ENCODE results near the gene ARHGAP4.

Gene ARHGAP4

DNA sequence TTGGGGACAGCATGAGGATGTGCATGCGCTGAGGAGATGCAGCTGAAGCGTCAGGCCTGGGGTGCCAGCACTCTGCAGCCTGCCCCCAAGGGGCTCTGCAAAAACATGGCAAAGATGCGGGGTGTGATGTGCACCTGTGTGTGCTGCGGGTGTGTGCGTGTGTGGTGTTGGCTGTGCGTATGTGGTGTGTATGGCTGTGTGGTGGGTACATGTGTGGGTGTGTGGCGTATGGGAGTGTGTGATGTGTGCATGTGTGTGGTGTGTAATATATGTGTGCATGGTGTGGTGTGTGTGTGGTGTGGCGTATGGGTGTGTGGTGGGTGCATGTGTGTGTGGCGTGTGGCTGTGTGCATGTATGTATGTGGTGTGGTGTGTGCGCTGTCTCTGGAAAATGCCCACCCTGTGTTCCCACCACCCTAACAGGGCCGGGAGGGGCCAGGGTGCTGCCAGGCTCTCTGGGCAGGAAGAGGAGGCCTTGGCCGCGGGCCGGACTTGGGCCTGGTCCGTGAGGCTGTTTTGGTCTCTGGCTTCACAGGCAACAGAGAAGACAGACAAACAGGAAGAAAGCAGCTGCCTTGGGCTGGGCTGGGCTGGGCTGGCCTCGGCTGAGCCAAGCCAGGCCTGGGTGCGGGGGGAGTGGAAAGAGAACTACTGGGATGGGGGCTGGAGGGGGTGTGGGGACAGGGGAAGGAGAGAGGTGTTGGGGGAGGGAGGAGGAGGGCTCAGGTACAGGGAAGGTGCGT lies 22.7 kb downstream of the ARHGAP4 start:
- no peak for DNase-seq

DNA sequence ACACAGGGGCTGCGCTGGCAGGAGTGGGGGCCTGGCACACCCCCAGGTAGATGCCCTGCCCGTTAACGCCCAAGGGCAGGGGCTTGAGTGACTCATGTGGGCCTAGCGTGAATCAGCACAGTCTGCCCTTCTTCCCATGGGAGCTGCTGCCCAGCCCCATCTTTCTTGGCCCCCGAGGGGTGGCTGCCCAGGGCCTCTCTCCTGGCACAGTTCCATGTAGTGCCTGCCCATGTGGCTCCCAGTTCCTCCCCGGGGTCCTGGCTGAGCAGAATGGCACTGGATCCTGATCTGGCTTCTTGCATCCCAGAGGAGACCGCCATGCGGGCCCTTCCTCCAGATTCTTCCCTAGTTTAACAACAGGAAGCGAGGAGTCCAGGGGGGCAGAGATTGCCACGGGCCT lies 23.7 kb downstream of the ARHGAP4 start:
- DNase-seq, result no peak

DNA sequence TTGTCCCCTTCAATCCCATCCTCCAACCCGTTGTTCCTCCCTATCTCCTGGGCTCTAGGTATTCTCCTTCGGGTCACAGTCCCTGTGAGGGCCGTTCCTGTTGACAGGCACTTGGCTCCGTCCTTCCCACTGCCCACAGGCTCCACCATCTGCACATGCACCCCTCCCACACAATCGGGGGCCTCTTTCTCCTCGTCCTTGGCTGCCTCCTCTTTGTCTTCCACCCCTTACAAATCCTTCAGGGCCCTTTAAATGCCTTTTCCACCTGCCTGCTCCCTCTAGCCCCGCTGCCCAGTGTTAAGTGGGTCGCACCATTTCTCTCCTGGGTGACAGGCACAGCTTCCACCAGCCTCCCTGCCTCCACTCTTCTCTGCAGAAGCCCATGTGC lies 24.3 kb downstream of the ARHGAP4 start:
- no peak for DNase-seq

DNA sequence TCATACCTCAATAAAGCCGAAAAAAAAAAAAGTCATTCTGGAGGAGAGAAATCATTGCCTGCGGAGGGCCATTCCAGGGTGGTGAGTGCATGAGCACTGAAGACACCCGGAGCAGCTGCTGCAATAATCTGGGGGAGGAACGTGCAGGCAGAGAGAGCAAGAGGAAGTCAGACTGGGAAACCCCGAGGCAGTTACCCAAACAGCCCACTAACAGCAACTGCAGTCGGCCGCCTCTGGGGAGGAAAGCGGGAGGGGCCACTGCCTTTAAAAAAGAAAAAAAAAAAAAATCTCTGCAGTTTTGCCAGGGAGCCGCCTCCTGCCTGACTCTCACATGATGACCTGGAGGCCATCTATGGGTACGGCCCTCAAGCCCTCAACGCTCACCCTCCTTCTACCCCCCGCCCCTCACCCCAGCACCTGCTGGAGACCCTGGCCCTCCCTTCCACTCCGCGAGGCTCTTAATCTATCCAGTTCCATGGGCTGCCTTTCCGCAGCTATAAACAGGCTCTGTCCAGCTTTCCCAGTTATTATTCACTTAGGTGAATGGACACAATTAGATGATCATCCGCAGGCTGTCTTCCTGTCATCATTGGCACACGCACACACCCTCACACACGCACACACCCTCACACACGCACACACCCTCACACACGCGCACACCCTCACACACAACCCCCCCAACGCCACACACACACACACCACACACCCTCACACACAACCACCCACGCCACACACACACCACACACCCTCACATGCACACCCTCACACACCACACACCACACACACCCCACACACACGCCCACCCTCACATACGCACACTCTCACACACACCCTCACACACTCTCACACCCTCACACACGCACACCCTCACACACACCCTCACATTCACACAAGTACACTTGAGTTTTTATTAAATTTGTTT lies 25.0 kb downstream of the ARHGAP4 start:
- DNase-seq, result peak; percentile 12 to 83

DNA sequence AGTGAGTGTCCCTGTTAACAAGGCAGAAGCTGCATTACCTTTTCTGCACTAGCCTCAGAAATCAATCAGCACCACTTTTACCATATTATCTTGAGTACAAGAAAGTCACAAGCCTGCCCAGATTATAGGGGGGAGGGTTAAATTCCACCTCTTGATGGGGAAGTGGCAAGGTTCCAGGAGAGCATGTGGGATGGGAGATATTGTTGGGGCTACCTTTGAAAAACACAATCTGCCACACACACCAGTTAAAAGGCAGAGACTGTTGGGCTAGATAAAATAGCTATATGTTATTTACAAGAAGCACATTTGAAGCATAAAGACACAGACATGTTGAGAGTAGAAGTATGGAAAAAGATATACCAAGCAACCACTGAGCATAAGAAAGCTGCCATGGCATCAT lies 28.2 kb downstream of the ARHGAP4 start:
- no peak for DNase-seq

DNA sequence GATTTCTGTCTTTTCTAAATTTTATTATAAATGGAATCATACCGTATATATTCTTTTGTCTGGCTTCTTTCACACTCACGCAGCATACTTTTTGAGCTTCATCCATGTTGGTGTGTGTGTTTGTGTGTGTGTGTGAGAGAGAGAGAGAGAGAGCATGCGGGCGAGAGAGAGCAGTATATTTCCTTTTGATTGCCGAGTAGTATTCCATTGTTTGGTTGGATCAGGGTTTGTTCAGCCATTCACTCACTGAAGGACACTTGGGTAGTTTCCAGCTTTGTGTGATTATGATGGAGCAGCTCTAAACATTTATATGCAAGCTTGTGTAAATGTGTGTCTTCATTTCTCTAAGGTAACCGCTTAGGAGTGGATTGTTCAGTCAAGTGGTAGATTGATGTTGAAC lies 36.9 kb downstream of the ARHGAP4 start:
- no peak for DNase-seq

DNA sequence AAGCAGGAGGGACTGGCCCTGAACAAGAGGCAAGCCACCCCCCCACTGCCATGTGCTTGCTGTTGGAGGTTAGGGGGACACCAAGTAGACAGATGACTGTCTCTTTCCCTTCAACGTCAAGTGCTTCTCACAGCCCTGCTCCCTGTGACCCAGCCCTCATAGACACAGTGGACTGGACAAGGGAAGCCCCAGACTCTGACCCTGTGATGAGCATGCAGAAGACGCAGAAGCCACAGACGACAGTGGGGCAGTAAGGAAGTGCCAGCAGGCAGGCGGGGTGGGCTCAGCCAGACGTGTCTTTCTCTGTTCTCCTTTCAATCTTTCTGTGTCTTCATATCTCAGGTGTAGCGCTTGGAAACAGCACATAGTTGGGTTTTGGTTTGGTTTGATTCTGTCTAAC lies 37.7 kb downstream of the ARHGAP4 start:
- DNase-seq, result no peak

DNA sequence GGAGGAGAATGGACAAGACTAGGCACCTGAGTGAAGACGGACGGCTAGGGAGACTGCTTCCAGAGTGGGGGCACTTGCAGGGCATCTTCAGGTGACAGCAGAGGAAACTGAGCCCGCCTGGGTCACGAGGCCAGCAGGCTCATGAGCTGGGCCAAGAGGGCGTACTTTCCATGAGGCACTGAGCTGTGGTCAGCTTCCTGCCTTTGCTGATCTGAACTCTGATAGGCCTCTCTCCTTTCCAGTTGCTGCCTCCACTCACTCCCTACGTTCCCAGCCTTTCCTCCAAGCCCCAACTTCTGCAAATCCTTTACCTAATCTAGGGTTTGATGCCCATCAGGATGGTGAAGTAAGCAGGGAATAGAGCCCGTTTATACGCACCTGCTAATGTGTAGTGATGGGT lies 38.7 kb downstream of the ARHGAP4 start:
- no peak for DNase-seq

DNA sequence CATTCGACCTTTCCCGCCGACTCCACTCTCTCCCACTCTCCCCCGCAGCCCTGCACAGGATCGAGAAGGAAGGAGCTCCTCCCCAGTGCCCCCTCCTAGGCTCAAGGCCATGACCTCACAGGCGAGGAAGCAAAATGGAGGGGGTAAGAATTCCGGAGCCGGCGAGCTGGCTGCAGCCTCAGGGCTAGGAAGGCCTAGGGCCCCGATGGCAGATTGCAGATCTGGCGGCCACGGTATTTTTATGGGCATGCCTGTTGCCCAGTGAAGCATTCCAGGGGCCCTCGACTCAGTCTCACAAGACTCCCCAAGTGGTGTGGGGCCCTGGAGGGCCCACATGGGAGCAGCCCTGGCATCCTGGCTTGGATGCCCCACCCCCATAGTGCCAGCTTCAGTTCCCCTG lies 39.1 kb downstream of the ARHGAP4 start:
- DNase-seq, result no peak

DNA sequence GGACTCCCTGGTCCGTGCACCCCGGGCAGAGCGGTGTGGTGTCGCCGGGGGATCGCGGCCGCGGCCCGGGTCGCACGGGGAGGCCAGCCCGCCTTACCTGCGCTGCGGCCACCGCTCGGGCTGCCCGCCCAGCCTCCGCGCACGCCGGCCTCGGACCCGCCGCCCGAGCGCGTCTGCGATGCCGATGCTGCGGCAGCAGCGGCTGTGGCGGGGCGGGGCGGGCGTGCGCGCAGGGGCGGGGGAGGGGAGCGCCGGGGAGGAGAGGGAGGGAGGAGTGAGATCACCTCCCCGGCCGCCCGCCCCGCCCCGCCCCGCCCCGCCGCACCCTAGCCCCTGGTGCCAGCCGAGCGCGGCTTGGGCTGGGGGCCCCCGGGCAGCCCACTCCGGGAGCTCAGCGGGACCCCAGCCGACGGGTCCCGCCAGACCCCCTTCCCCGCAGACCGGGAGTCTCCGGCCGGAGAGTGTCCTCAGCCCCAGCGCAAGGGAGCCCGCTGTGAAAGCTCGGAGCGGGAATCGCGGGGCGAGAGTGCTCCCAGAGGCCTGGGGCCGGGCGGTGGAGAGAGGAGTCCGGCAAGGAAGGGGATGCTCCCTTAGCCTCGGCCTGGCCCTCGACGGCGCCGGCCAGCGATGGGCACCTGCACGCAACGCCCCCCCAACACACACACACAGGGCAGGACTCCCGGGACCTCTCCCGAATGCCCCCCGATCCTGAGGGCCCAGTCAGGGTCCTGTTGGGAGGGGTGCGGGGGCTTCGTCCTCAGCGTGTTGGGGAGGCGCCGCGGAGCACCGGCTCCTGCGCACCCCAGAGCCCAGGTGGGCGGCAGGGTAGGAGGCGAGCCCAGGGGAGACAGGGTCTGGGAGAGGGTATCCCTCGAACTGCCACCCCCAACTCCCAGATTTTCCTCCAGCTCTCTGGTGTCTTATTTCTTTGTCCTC lies 39.8 kb downstream of the ARHGAP4 start, which contains the start of gene L1CAM:
Gene L1CAM (minus strand): TSS at position 206 of the 936 bp plus-strand sequence. CDS start 10,337 bp downstream, outside the sequence.
- DNase-seq, result no peak

DNA sequence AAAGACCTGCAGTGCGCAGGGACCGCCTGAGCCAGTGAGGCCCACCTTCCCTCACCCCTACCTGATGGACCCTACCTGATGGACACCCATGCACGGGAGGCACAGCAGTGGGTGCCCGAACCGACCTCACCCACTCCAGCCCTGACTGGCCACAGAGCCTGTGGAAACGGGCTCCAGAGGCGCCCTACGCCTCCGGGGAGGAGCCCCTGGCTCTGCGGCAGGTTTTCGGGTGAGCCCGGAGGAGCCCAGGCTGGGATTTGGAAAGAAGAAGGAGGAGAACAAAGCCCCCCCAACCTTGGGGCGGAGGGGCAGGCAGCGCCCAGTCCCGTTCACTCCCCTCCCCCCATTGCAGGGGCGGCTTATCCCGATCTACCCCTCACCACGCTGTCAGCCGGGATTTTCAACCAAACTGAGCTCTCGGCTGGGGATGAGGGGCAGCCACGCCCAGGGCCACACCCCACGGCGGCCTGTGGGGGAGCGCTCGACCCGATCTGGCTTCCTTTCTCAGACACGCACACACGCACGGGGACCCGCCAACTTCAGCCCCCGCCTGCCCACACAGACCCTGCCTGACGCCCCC lies 40.8 kb downstream of the ARHGAP4 start:
- DNase-seq, result no peak

DNA sequence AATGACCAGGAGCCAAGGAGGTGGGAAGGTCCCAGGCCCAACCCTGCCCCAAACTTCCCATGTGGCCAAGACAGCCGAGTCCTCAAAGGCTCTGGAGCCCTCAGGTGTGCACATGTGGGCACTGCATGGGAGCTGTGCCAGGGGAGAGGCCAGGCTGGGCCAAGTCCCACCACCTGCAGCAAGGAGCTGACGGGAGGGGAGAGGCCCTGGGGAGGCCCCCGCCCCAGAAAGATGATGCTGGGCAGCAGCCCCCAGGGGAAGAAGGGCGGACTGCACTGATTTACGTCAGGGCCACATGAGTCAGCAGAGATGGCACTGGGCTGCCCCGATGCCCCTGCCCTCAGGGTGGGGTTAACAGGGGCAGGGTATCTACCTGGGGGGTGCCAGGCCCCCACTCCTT lies 41.5 kb downstream of the ARHGAP4 start:
- no peak for DNase-seq

DNA sequence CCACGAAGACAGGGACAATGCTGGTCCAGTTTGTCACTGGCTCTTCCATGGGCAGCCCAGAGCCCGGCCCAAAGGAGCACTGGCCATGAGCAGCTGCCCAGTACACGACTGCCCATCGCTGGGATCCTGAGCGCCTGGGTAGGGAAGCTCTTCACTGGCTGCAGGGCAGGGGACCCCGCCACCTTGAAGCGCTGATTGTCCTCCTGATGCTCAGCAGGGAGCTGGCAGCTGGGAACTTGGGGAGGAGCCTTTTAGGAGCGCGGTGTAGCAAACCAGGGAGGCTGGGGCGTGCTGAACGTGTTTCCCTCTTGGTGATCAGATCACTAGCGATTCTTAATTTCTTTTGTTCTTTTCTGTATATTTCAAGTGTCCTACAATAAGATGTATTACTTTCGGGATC lies 41.9 kb downstream of the ARHGAP4 start:
- no peak for DNase-seq

DNA sequence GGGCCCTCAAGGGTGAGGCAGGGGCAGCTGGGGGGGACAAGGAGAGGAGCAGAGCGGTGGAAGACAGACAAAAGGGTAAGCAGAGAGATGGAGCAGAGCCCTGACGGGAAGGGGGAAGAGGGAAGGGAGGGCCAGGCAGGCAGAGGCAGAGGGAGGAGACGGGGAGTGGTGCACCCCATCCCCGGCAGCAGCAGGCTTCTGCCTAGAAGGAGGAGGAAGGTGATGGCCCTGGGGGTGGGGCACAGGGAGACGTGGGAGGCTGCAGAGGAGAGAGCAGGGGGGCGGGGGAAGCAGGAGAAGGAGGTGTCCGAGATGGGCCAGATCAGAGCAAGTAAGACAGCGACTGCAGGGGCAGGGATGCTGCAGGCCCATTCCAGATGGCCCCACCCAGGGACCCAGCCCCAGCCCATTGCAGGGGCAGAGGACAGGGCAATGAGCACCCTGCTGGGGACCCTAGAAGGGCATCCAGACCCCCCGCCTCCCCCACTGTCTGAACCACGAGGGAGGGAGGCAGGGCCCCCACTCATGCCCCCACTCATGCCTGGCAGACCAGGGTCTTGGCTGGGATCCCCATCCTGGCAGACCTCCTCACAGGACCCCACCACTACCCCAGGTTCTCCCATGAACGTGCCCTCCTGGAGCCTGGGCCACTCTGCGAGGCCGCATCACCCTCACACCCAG lies 42.8 kb downstream of the ARHGAP4 start:
- DNase-seq, result no peak

DNA sequence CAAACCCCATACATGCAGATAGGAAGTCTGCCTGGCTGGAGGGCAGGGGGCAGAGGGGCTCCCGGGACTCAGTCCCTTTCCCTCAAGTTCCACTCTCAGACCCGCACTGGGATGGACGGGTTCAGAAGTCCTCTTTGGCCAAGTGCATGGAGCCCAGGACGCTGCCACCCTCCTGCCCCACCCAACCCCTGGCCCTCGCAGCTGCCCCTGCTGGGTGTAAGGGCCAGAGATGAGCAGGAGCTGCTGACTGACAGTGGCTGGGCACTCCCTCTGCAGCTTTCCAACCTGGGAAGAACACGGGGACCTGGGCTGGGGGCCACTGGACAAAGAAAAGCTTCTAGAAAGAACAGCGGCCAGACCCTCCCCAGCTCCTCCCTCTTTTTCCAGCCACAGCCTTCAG lies 43.5 kb downstream of the ARHGAP4 start:
- DNase-seq, result no peak

DNA sequence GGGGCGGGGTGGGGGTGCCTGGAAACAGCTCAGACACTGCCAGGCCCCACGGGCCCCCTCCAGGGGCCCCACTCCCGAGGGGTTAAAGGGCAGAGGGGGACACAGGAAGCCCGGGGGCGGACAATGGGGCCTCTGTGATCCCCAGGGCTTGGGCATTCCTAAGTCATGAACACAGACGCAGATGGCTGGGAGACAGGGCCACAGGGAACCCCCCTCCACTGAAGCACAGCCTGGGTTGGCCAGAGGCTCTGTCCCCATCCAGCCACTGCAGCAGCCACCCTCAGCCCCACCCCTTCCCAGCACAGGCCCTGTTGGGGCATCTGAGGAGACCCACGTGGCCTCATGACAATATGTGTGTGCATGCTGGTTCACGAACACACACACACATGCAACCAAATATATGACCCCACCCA lies 44.0 kb downstream of the ARHGAP4 start:
- DNase-seq, result no peak

DNA sequence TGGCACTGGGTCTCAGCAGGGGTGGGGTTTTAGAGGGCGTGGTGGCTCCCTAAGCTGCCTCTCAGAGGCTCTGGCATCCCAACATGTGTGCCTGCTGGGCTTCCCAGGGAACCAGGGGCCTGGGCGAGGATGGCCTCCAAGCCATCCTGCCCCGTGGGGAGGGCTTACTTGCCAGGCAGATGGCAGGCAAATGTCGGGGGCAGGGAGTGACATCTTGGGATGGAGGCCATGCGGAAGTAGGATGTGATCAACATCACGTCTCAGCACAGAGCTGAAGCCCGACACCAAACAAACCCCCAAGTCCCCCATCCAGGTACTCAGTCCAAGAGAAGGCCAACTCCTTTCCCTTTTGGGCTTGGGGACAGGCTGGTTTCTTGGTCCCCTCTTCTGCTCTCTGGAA lies 44.8 kb downstream of the ARHGAP4 start:
- no peak for DNase-seq

DNA sequence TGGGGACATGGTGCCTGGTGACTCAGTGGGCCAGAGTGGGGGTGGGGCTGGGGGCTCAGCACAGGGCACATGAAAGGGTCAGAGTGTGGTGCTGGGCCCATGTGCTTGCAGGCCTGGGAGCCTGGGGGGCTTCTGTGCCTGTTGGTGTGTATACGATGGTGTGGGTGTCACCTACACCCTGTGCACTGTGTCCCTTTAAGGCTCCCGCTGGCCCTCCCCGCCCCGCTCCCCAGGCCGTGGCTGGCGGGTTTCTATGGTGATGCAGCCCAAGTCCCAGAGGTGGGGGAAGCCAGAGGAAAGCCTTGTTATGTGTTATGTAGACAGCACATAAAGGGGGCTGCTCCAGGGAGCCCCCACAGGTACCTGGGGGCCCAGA lies 45.6 kb downstream of the ARHGAP4 start:
- DNase-seq, result no peak

DNA sequence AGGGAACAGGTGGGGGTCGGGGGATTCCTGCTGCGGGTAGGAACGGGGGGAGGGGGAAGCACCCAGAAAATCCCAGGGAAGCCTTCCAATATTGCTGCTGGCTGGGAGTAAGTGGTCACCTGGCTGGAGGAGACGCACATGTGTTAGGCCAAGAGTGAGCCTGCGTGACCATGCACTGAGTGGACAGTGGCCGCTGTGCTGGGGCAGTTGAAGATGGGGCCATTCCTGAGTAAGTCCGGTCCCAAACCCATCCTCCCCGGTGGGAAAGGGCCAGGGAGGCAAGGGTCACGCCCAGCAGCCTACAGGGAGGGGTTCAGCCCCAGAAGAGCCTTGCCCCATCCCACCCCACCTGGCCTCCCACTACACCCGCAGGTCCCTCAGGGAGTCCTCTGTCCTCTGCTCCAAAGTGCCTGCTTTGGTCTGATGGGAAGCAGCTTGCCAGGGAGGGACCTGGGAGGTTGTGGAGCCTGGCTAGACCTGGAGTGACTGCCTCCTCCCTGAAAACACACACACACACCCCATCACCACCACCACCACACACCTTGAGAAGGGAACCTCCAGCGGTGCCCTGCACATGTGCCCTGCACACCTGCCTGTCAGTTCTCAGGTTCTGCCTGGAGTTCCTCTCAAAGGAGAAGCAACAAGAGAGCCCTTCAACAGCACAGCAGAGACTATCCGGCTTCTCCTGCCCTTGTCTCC lies 46.2 kb downstream of the ARHGAP4 start:
- no peak for DNase-seq

DNA sequence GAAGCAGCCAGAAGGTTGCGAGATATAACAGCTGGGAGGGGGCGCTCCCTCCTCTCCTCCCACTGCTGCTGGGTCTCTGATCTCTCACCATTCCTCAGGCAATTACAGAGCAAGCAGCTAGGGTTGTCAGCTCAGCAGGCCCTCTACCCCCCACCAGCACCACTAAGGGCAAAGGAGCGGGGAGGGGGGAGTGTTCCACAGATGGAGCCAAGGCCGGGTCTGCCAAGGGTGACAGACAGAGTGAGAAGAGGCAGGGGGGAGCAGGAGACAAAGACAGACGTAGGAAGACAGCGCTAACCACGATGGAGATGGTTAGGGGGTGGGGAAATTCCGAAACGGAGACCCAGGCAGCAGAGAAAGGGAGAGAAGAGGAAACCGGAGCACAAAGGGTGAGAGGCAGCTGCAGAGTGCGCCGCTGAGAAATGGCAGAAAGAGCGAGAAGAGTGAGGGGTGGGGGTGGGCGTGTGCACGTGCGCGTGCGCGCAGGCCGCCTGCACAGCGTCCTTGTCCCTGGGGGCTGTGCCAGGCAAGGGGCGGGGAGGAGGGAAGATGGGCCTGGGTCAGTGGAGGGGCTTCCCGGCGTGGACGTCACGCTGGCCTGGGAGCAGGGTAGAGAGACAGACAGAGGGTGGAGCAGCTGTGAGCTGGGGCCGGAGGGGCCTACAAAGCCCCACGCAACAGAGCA lies 47.0 kb downstream of the ARHGAP4 start:
- DNase-seq, result no peak

DNA sequence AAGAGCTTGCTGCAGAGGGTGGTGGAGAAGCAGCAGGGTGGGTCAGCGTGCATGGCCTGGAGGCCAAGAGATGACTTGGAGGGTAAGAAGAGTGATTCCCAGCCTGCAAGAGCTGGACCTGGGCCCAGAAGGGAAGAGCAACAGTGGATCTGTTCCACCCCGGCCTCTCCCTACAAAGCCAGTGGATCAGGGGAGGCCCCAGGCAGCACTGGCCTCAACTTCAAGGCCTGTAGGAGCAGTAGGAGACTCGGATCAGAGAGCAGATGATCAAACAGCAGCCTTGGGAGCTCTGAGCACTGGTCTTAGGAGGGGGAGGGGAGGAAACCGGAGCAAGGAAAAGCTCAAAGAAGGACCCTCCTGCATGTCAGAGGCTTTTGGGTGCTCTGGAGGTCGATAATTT lies 47.7 kb downstream of the ARHGAP4 start:
- DNase-seq, result no peak
